ENCODE measurements around the gene TMEM72. TPM values are rescaled to one million over a fixed set of nuclear protein-coding genes. Genes with fewer than 3 reads are reported as not detected.

The TMEM72 gene
- total RNA-seq, result not detected

DNA sequence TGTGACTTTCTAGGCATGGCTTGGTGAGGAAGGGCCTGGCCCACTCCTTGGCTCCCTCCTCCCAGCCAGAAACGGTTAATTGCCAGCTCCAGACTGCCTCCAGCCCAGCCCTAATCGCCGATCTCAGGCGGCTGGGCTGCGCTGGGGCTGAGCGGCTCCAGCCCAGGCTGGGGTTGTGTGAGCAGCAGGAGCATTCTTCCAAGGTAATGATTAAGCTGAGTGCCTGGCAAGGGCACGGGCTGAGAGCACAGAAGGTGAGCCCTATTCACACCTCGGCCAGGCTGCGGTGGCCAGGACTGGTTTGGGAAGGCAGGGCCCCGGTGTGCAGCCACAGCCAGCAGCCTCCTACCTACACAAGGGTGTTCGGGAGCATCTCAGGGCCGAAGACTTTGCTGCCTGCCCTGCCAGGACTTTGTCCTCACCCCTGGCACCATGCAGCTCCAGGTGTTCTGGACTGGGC lies at the start of gene TMEM72:
Gene TMEM72, plus strand, starts transcription at position 257 of the 460 bp plus-strand sequence. Its CDS starts 176 bp downstream, at position 433.
- H3K27me3 ChIP-seq, result no peaks in the 10 kb centered on the region
- H3K36me3 ChIP-seq, result no peaks in the 10 kb centered on the region
- H3K4me1 ChIP-seq, result peaks cover 32 to 62% of the 10 kb centered on the region in 2 donors
- H3K9me3 ChIP-seq, result no peaks in the 10 kb centered on the region
- peak; percentile 85 to 91 for DNase-seq
- H3K4me3 ChIP-seq (replicated peaks in 1 of 3), result no peak within 1 kb of the TSS
- WGBS, 2 donors, result 11% methylated on average over 12 of the region's 12 CpGs; no CpG with 5 or more reads in 1 of the 2 donors
- intact Hi-C loops (cut with DNase I), result no loop called here
- TF ChIP-seq, protein P1, sequence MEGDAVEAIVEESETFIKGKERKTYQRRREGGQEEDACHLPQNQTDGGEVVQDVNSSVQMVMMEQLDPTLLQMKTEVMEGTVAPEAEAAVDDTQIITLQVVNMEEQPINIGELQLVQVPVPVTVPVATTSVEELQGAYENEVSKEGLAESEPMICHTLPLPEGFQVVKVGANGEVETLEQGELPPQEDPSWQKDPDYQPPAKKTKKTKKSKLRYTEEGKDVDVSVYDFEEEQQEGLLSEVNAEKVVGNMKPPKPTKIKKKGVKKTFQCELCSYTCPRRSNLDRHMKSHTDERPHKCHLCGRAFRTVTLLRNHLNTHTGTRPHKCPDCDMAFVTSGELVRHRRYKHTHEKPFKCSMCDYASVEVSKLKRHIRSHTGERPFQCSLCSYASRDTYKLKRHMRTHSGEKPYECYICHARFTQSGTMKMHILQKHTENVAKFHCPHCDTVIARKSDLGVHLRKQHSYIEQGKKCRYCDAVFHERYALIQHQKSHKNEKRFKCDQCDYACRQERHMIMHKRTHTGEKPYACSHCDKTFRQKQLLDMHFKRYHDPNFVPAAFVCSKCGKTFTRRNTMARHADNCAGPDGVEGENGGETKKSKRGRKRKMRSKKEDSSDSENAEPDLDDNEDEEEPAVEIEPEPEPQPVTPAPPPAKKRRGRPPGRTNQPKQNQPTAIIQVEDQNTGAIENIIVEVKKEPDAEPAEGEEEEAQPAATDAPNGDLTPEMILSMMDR (IDR thresholded peaks at IDR 0.05), result no peak
- TF ChIP-seq POLR2A (IDR thresholded peaks at IDR 0.05), result no peak
- peak within 1 kb of the TSS in 2 of 3 donors; percentile 36 to 63 for H3K27ac ChIP-seq

DNA sequence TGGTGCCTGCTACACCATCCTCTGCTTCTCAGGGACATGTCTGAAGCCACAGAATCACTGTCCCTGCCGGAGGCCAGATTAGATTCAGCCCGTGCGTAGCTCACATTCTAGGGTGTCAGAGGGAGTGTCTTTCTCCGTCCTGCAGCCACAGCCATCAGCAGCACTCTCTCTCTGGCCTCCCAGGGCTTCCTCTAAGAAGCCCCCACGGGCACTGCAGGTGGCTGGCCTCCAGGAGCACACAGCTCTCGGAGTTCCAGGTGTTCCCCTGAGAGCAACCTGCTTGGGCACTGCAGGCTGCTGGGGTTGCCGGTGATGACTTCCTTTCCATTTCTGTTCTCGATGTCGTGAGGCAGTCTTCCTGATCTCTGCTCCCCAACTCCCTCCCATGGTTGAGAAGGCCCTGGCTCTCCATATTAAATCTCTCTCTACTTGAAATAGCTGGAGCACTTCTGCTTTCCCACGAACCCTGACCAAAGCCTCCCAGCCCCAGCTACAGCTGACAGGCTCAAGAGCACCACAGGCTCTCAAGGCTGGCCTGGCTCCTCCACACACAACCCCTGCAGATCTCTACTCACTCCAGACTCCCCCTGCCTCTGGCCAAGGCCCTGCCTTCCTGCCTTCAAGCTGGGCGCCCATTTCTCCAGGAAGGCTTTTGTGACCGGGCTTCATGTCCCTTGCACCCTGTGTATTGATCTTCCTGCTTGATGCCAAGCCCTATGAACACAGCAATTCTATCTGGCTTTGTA lies 49.0 kb upstream of the TMEM72 start:
- peaks cover 0 to 6% of the 10 kb centered on the region in 2 donors for H3K4me1 ChIP-seq
- no peaks in the 10 kb centered on the region for H3K9me3 ChIP-seq
- no peak for TF ChIP-seq POLR2A (IDR thresholded peaks at IDR 0.05)
- TF ChIP-seq, protein P1 (IDR thresholded peaks at IDR 0.05), result no peak
- peak; percentile 19 to 34 for DNase-seq
- no peak overlapping the region for H3K27ac ChIP-seq
- 62 to 66% methylated on average over 12 of the region's 12 CpGs for WGBS, 2 donors
- no peaks in the 10 kb centered on the region for H3K27me3 ChIP-seq
- no peaks in the 10 kb centered on the region for H3K36me3 ChIP-seq
- H3K4me3 ChIP-seq (replicated peaks in 1 of 3), result no peak overlapping the region
- intact Hi-C loops (cut with DNase I), result no loop called here

DNA sequence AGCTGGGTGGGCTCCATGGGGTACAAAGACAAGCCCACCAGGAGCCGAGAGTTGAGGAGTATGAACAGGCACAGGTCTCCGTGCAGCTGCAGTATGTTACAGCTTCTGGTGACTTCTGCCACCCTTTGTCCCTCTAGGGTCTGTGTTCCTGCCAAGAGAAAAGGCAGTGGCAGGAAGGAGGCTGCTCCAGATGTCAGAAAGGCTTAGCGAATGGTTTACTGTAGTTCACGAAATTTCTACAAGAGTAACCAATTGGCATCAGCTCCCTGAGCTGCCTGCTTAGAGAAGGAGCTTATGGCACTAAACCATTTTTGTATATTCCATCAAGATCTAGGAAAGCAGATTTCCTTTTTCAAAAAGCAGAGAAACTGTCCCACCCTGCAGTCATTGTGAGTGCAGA lies 48.2 kb upstream of the TMEM72 start:
- H3K27me3 ChIP-seq, result no peaks in the 10 kb centered on the region
- no peak for TF ChIP-seq POLR2A (IDR thresholded peaks at IDR 0.05)
- TF ChIP-seq, protein P1 (IDR thresholded peaks at IDR 0.05), result no peak
- no peaks in the 10 kb centered on the region for H3K36me3 ChIP-seq
- no peak for DNase-seq
- intact Hi-C loops (cut with DNase I), result no loop called here
- H3K4me1 ChIP-seq, result peaks cover 0 to 6% of the 10 kb centered on the region in 2 donors
- 81 to 83% methylated on average over 4 of the region's 4 CpGs for WGBS, 2 donors
- no peak overlapping the region for H3K4me3 ChIP-seq (replicated peaks in 1 of 3)
- no peak overlapping the region for H3K27ac ChIP-seq
- no peaks in the 10 kb centered on the region for H3K9me3 ChIP-seq

DNA sequence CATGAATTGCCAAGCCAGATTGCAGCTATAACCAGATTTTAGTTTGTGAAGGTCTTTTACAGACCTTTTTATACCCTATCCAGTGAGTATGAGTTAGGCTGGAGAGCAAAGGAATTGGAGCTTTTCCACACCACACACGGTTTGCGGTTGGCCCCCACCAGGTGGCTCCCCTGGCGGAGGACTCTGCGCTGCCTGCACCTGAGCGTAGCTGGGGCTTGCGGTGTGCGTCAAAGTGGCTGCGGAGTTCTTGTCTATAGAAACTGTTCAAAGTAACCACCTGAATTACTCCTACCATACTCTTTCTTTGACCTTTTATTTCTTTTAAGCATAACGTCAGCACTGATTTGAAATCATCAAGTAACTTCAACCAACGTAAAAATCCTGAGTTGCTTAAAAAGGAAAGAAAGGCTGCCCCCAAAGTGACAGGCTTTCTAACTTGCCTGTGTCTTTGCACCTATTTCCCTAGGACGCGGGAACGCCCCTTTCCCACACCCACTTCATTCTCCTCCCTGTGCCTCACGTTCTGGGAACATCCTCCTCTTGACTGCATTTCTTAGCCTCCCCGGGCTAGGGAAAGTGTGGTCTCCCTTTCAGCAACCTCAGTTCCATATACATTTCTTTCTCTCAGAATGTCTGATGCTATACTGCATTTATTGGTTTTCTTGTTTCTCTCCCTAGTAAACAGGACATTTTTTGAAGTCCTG lies 47.6 kb upstream of the TMEM72 start:
- H3K27me3 ChIP-seq, result no peaks in the 10 kb centered on the region
- H3K36me3 ChIP-seq, result no peaks in the 10 kb centered on the region
- WGBS, 2 donors, result 80 to 81% methylated on average over 15 of the region's 15 CpGs
- no peak overlapping the region for H3K4me3 ChIP-seq (replicated peaks in 1 of 3)
- no peak for DNase-seq
- peaks cover 0 to 6% of the 10 kb centered on the region in 2 donors for H3K4me1 ChIP-seq
- no peak overlapping the region for H3K27ac ChIP-seq
- intact Hi-C loops (cut with DNase I), result no loop called here
- H3K9me3 ChIP-seq, result no peaks in the 10 kb centered on the region
- TF ChIP-seq POLR2A (IDR thresholded peaks at IDR 0.05), result no peak
- TF ChIP-seq, protein P1 (IDR thresholded peaks at IDR 0.05), result no peak

DNA sequence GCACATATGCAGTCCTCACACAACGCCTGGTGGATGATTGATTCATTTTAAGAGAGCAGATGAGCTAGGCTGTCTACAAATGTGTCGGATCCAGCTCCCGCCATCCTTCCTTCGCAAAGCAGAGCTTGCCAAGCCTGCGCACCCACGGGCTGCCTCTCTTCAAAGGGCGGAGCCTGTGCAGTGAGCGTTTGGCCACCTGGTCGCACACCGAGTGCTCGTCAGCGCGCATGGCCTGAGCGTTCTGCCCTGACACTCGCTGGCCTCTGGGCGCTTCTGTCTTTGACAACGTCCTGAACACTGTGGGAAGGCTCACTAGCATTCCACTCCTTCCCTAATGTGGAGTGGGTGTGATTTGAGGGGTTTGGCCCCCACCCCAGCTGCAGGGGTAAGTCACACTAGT lies 47.1 kb upstream of the TMEM72 start:
- H3K27ac ChIP-seq, result peak overlapping the region; percentile 8 to 67 (median 66)
- intact Hi-C loops (cut with DNase I), result no loop called here
- no peaks in the 10 kb centered on the region for H3K36me3 ChIP-seq
- peak; percentile 71 to 73 for DNase-seq
- peak overlapping the region in 1 of 3 donors; percentile 36 for H3K4me3 ChIP-seq (replicated peaks in 1 of 3)
- peak in 1 of 2 donors; percentile 45 for TF ChIP-seq POLR2A (IDR thresholded peaks at IDR 0.05)
- TF ChIP-seq, protein P1 (IDR thresholded peaks at IDR 0.05), result peak in 1 of 6 experiments; percentile 2
- no peaks in the 10 kb centered on the region for H3K9me3 ChIP-seq
- WGBS, 2 donors, result 45 to 56% methylated on average over 11 to 17 of the region's 17 CpGs
- H3K27me3 ChIP-seq, result no peaks in the 10 kb centered on the region
- peaks cover 0 to 6% of the 10 kb centered on the region in 2 donors for H3K4me1 ChIP-seq

Measured in thyroid gland (tissue), 4 donors.